ENCODE data around the gene C19orf25. TPM values are rescaled to one million over a fixed set of nuclear protein-coding genes. Genes with fewer than 3 reads are reported as not detected.
A peak's percentile ranks its signal among the peaks of the same experiment; 100 is the strongest.

C19orf25 gene
- total and polyA plus RNA-seq, 2 donors (not counting 1 experiment from before 2014, with no cell fraction given), result 34.2 to 68.3 TPM

GRCh38 chr19:1441677-1442438 is 37.2 kb downstream of the C19orf25 start:
- H4K20me1 ChIP-seq (ENCODE audit: control insufficient read depth, insufficient read depth, low read length, poor library complexity, severe bottlenecking), result peaks cover 70% of the 10 kb centered on the region
- no peak overlapping the region for H3K27ac Mint-ChIP-seq
- ATAC-seq (ENCODE audit: low read depth) (no peak), DNase-seq (no peak)
- CTCF ChIA-PET, result interaction anchor here (0.7 kb wide), 1 partner anchor 197 kb away, joined by 3 read pairs; no protein-coding TSS in a partner anchor
- H3K9me3 Mint-ChIP-seq (ENCODE audit: insufficient read depth), result no peaks in the 10 kb centered on the region
- H3K79me2 ChIP-seq (ENCODE audit: control insufficient read depth, insufficient read depth, low read length), result peaks cover 21% of the 10 kb centered on the region
- H3K4me1 Mint-ChIP-seq, result peaks cover 30% of the 10 kb centered on the region
- no peak overlapping the region for H3K9ac ChIP-seq (ENCODE audit: low read length)
- POLR2A ChIA-PET, result no interaction called here
- no peak overlapping the region for H3K27ac ChIP-seq (ENCODE audit: low read length in 2 of 2)
- intact Hi-C loops (cut with micrococcal nuclease), result no loop called here
- H3K4me3 ChIP-seq (ENCODE audit: control extremely low read depth in 1 of 5, extremely low read depth in 1 of 5, insufficient read depth in 1 of 5, low read depth in 2 of 5, low read length in 4 of 5), result no peak overlapping the region
- no peak overlapping the region for H2AFZ ChIP-seq (ENCODE audit: insufficient read depth, low read depth, low read length, poor library complexity, severe bottlenecking)
- no peak for TF ChIP-seq EZH2 (IDR thresholded peaks at IDR 0.05; ENCODE audit: borderline replicate concordance, insufficient read depth, low read depth, low read length, poor library complexity, severe bottlenecking)
- TF ChIP-seq CTCF (IDR thresholded peaks at IDR 0.05), result no peak
- H3K4me2 ChIP-seq (replicated peaks; ENCODE audit: low read depth, low read length, poor library complexity, severe bottlenecking), result no peak overlapping the region
- peaks cover 23 to 32% of the 10 kb centered on the region in 2 donors for H3K4me1 ChIP-seq (ENCODE audit: control insufficient read depth in 2 of 2, insufficient read depth in 2 of 2, low read length in 2 of 2)
- H3K27me3 Mint-ChIP-seq, result peaks cover 3% of the 10 kb centered on the region
- WGBS (ENCODE audit: insufficient coverage), result 95% methylated on average over 17 of the region's 25 CpGs
- peaks cover 0 to 2% (median 0%) of the 10 kb centered on the region in 3 donors for H3K9me3 ChIP-seq (ENCODE audit: control extremely low read depth in 1 of 3, control insufficient read depth in 2 of 3, insufficient read depth in 1 of 3, low read length in 2 of 3)
- H3K4me3 Mint-ChIP-seq, result peak overlapping the region; percentile 49
- H3K27me3 ChIP-seq (replicated peaks in 1 of 4; ENCODE audit: control extremely low read depth in 1 of 4, control insufficient read depth in 3 of 4, insufficient read depth in 4 of 4, low read length in 3 of 4), result peaks cover 0 to 13% (median 4%) of the 10 kb centered on the region in 4 experiments
- peaks cover 0 to 26% of the 10 kb centered on the region in 2 experiments for H3K36me3 ChIP-seq (replicated peaks in 1 of 2; ENCODE audit: control extremely low read depth in 1 of 2, control insufficient read depth in 1 of 2, extremely low read depth in 1 of 2, insufficient read depth in 2 of 2, low read length in 1 of 2)

DNA sequence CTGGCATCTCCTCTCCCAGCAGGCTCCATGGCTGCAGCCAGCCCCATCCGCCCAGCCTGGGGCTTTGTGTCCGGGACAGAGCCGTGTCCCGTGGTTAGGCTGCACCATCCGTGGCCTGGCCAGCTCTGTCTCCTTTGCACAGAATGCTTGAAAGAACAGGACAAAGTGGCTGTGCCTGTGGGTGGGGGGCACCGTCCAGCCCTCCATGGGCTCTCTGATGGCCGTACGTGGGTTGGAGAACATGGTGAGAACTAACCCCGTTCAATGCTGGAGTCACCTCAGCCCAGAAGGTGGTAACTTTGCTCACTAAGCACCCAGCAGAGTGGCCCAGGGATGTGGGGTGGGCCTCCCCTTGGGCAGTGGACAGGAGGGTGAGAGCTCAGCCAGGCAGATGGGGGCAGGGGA is 38.0 kb downstream of the C19orf25 start:
- H3K9me3 ChIP-seq (ENCODE audit: control extremely low read depth in 1 of 3, control insufficient read depth in 2 of 3, insufficient read depth in 1 of 3, low read length in 2 of 3), result no peaks in the 10 kb centered on the region
- H3K36me3 ChIP-seq (replicated peaks in 1 of 2; ENCODE audit: control extremely low read depth in 1 of 2, control insufficient read depth in 1 of 2, extremely low read depth in 1 of 2, insufficient read depth in 2 of 2, low read length in 1 of 2), result peaks cover 0 to 26% of the 10 kb centered on the region in 2 experiments
- peaks cover 21% of the 10 kb centered on the region for H3K79me2 ChIP-seq (ENCODE audit: control insufficient read depth, insufficient read depth, low read length)
- no peak overlapping the region for H2AFZ ChIP-seq (ENCODE audit: insufficient read depth, low read depth, low read length, poor library complexity, severe bottlenecking)
- Mint-ChIP-seq H3K27me3 (no peaks in the 10 kb centered on the region), H3K27ac (no peak overlapping the region), H3K9me3 (ENCODE audit: insufficient read depth) (no peaks in the 10 kb centered on the region), H3K4me3 (peak overlapping the region; percentile 66), H3K4me1 (peaks cover 27% of the 10 kb centered on the region)
- 95% methylated on average over 9 of the region's 9 CpGs for WGBS (ENCODE audit: insufficient coverage)
- H4K20me1 ChIP-seq (ENCODE audit: control insufficient read depth, insufficient read depth, low read length, poor library complexity, severe bottlenecking), result peaks cover 68% of the 10 kb centered on the region
- no peak for DNase-seq
- H3K4me3 ChIP-seq (ENCODE audit: control extremely low read depth in 1 of 5, extremely low read depth in 1 of 5, insufficient read depth in 1 of 5, low read depth in 2 of 5, low read length in 4 of 5), result no peak overlapping the region
- H3K4me2 ChIP-seq (replicated peaks; ENCODE audit: low read depth, low read length, poor library complexity, severe bottlenecking), result no peak overlapping the region
- no peak overlapping the region for H3K27ac ChIP-seq (ENCODE audit: low read length in 2 of 2)
- no peak for TF ChIP-seq EZH2 (IDR thresholded peaks at IDR 0.05; ENCODE audit: borderline replicate concordance, insufficient read depth, low read depth, low read length, poor library complexity, severe bottlenecking)
- TF ChIP-seq CTCF (IDR thresholded peaks at IDR 0.05), result no peak
- ChIA-PET CTCF (interaction anchor here (0.7 kb wide), 1 partner anchor 196 kb away, joined by 3 read pairs; no protein-coding TSS in a partner anchor), POLR2A (no interaction called here)
- H3K4me1 ChIP-seq (ENCODE audit: control insufficient read depth in 2 of 2, insufficient read depth in 2 of 2, low read length in 2 of 2), result peaks cover 16 to 29% of the 10 kb centered on the region in 2 donors
- intact Hi-C loops (cut with micrococcal nuclease), result no loop called here
- ATAC-seq (ENCODE audit: low read depth), result no peak
- H3K9ac ChIP-seq (ENCODE audit: low read length), result no peak overlapping the region
- peaks cover 0 to 7% (median 2%) of the 10 kb centered on the region in 4 experiments for H3K27me3 ChIP-seq (replicated peaks in 1 of 4; ENCODE audit: control extremely low read depth in 1 of 4, control insufficient read depth in 3 of 4, insufficient read depth in 4 of 4, low read length in 3 of 4)

All from B cell (primary cell).